Embryonic facial prominence (tissue), 1 donor: ENCODE data around the gene CBX7.

Source experiments
- DNase-seq: peaks from one replicate; pipeline ENCODE4 v3.0.0-alpha.2; 2016; ENCODE audit errors: extremely low spot score

Gene CBX7

GRCh38 chr22:39091126-39092081 is 61.1 kb downstream of the CBX7 start:
- DNase-seq, result no peak

GRCh38 chr22:39090426-39091064 is 61.9 kb downstream of the CBX7 start:
- no peak for DNase-seq

DNA sequence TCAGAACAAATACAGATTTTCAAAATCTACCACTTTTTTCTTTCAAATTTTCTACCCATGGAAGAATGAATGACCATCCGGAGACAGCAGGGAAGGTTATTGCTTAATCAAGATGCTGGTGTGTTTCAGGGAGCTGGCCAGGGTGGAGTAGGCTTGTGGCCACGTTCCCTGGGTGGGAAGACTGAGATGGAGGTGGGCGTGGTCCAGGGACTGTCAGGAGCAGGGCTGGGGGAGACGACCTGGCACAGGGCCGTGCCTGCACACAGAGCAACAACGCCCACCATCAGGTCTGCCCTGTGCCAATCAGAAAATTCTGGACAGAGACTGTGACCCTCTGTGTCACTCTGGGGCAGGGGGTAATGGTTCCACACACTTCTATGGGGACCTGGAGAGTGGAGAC is 62.6 kb downstream of the CBX7 start:
- DNase-seq, result no peak

- DNase-seq, result no peak
Observed at GRCh38 chr22:39088685-39089032, 63.8 kb downstream of the CBX7 start.

- DNase-seq, result no peak
Observed at GRCh38 chr22:39087881-39088684, 64.4 kb downstream of the CBX7 start.

- DNase-seq, result no peak
Observed at GRCh38 chr22:39087098-39087497, 65.4 kb downstream of the CBX7 start.

- DNase-seq, result no peak
Observed at GRCh38 chr22:39084666-39085065, 67.8 kb downstream of the CBX7 start.

GRCh38 chr22:39083212-39084165 is 69.0 kb downstream of the CBX7 start:
- no peak for DNase-seq

DNA sequence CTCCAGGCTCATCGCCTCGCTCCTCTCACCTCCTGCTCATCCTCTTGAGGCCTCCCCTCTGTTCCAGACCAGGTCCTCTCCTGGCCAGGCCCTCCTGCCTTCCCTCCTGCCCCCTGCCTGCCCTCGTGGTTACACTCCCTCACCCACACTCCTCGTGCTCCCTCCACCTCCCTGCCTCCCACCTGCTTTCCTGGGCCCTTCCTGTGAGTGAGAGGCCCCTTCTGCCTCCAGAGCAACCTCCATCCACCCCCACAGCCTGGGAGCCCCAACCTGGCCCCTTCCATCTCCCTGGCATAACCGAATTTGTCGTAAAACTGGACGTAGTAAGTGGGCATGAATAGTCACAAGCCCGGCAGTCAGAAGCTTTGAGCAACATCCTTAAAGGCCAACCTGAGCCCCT is 70.9 kb downstream of the CBX7 start:
- DNase-seq, result no peak

DNA sequence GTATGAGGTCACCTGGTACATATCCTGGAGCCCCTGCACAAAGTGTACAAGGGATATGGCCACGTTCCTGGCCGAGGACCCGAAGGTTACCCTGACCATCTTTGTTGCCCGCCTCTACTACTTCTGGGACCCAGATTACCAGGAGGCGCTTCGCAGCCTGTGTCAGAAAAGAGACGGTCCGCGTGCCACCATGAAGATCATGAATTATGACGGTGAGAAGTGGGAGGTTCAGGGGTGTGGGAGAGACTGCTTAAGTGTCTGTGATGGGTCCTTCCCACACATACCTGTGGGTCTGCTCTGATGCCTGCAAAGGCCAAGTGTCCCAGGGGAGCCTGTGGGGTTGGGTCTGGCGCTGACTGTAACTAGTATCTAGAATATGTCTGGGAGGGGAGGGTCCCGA is 71.5 kb downstream of the CBX7 start:
- DNase-seq, result no peak
